ENCODE measurements around the gene UBE2I. TPM values are rescaled to one million over a fixed set of nuclear protein-coding genes. Genes with fewer than 3 reads are reported as not detected.

The UBE2I gene
- total RNA-seq (2014; rRNA removed; shearing (Covaris generic)) (122 and 126 TPM in 2 replicates), total RNA-seq (2022) (323 and 349 TPM in 2 replicates), Bru-seq, nascent RNA (percentile 83 among the genes with signal in this experiment), BruChase-seq, experiment 1, labeled RNA remaining after a 6-hour chase (percentile 97 among the genes with signal in this experiment), BruChase-seq, experiment 2, labeled RNA remaining after a 2-hour chase (percentile 94 among the genes with signal in this experiment)
- long read RNA-seq, transcript UBE2I-208 (4 exons, 1,771 nt), result minor isoform, 7 of 178 reads
- long read RNA-seq, transcript UBE2I-203 (7 exons, 2,976 nt), result major isoform, 87 of 178 reads
- long read RNA-seq, transcript UBE2I-204 (8 exons, 3,109 nt), result minor isoform, 7 of 178 reads
- long read RNA-seq, partial matches to known transcripts, result 12 of 178 reads
- long read RNA-seq, other reads (novel, unspliced or antisense), result 58 of 178 reads

- Histone ChIP-seq H3K79me2 (ENCODE audit: insufficient read depth, low read depth, low read length) (peaks cover 44% of the 10 kb centered on the region), H3K27ac (ENCODE audit: low read depth, low read length, poor library complexity, severe bottlenecking) (peak within 1 kb of the TSS; percentile 86), H3K9me2 (ENCODE audit: insufficient read depth, low read length) (no peaks in the 10 kb centered on the region), H3K4me3 (ENCODE audit: low read depth, low read length, poor library complexity, severe bottlenecking) (peak within 1 kb of the TSS; percentile 99), H3K36me3 (ENCODE audit: insufficient read depth, low read length) (peaks cover 42% of the 10 kb centered on the region), H3K4me1 (ENCODE audit: insufficient read depth, low read length, poor library complexity, severe bottlenecking) (peaks cover 24% of the 10 kb centered on the region), H3K9me3 (ENCODE audit: low read length) (no peaks in the 10 kb centered on the region; the same call in 1 of the 2 replicates), H4K20me1 (ENCODE audit: insufficient read depth, low read length) (peaks cover 26% of the 10 kb centered on the region; the same call in 1 of the 2 replicates), H2AFZ (ENCODE audit: low read length) (peak within 1 kb of the TSS; percentile 98), H3K4me2 (ENCODE audit: low read length) (peak within 1 kb of the TSS; percentile 98)
- ChIA-PET POLR2A (interaction anchor here (0.6 kb wide), 1 partner anchor 71 kb away, joined by 3 read pairs; no protein-coding TSS in a partner anchor), CTCF (ENCODE audit: unreplicated experiment) (interaction anchor here (0.6 kb wide), 1 partner anchor 58 kb away, joined by 3 read pairs; no protein-coding TSS in a partner anchor)
- intact Hi-C loops (cut with micrococcal nuclease; ENCODE audit: unreplicated experiment), result loop anchor here (10.0 kb wide), 2 partner anchors 106 to 306 kb away; partner anchors contain the start of genes CRAMP1, IFT140 and UNKL
- no TSS peak for BruUV-seq (replicated peaks)
- DNase-seq (ENCODE audit: low spot score), result peak; percentile 98
- TF ChIP-seq CTCF (conservative IDR thresholded peaks at IDR 0.05; ENCODE audit: low read length) (no peak), EZH2phosphoT487 (IDR thresholded peaks at IDR 0.05; ENCODE audit: borderline replicate concordance, low read depth, low read length) (no peak)
Observed at GRCh38 chr16:1308977-1309885, at the start of gene UBE2I. TSS of gene UBE2I (plus strand) at chr16:1309636. CDS start at chr16:1314031, 4,395 bp downstream.

- no TSS peak for BruUV-seq (replicated peaks)
- no peak for DNase-seq (ENCODE audit: low spot score)
- Histone ChIP-seq H2AFZ (ENCODE audit: low read length) (no peak overlapping the region), H3K9me3 (ENCODE audit: low read length) (no peaks in the 10 kb centered on the region), H3K4me1 (ENCODE audit: insufficient read depth, low read length, poor library complexity, severe bottlenecking) (no peaks in the 10 kb centered on the region), H4K20me1 (ENCODE audit: insufficient read depth, low read length) (no peaks in the 10 kb centered on the region), H3K27ac (ENCODE audit: low read depth, low read length, poor library complexity, severe bottlenecking) (no peak overlapping the region), H3K4me3 (ENCODE audit: low read depth, low read length, poor library complexity, severe bottlenecking) (no peak overlapping the region), H3K9me2 (ENCODE audit: insufficient read depth, low read length) (no peaks in the 10 kb centered on the region), H3K4me2 (ENCODE audit: low read length) (no peak overlapping the region), H3K79me2 (ENCODE audit: insufficient read depth, low read depth, low read length) (no peaks in the 10 kb centered on the region), H3K36me3 (ENCODE audit: insufficient read depth, low read length) (no peaks in the 10 kb centered on the region)
- ChIA-PET CTCF (ENCODE audit: unreplicated experiment) (no interaction called here), POLR2A (no interaction called here)
- no peak for TF ChIP-seq EZH2phosphoT487 (IDR thresholded peaks at IDR 0.05; ENCODE audit: borderline replicate concordance, low read depth, low read length)
- no peak for TF ChIP-seq CTCF (conservative IDR thresholded peaks at IDR 0.05; ENCODE audit: low read length)
- intact Hi-C loops (cut with micrococcal nuclease; ENCODE audit: unreplicated experiment), result no loop called here
Observed at GRCh38 chr16:1259760-1260068, 49.7 kb upstream of the UBE2I start.

All from OCI-LY7 (cell line).